Liver (tissue), 3 donors: ENCODE results near the gene BRICD5.

Source experiments
- ATF3 ChIP-seq: IDR thresholded peaks from 2 replicates; pipeline ENCODE4 v1.6.1; 2016; ENCODE audit warnings: antibody characterized with exemption
- CTCF ChIP-seq: fragments of 150-350 bp; IDR thresholded peaks from 2 replicates; pipeline ENCODE4 v1.5.1; 2017; ENCODE audit warnings: improper control_type of control experiment, low read depth, low read length; ENCODE audit not compliant: missing input control
- JUND ChIP-seq, 2 donors: IDR thresholded peaks; 2 replicates each; pipeline ENCODE4 v1.6.1; 2016; ENCODE audit warnings: antibody characterized with exemption in 2 of 2
- MAX ChIP-seq: IDR thresholded peaks from 2 replicates; pipeline ENCODE4 v1.6.1; 2016; ENCODE audit warnings: antibody characterized with exemption
- RXRA ChIP-seq, 2 donors: IDR thresholded peaks; 2 replicates each; pipeline ENCODE4 v1.6.1; 2017 to 2018; ENCODE audit warnings: antibody characterized with exemption in 2 of 2, mild to moderate bottlenecking in 1 of 2
- SP1 ChIP-seq: IDR thresholded peaks from 2 replicates; pipeline ENCODE4 v1.6.1; 2018; ENCODE audit warnings: antibody characterized with exemption, mild to moderate bottlenecking
- TAF1 ChIP-seq: conservative IDR thresholded peaks from 2 replicates; pipeline ENCODE4 v1.6.1; 2016; ENCODE audit warnings: antibody characterized with exemption, mild to moderate bottlenecking
- YY1 ChIP-seq: IDR thresholded peaks from 2 replicates; pipeline ENCODE4 v1.6.1; 2016; ENCODE audit warnings: antibody characterized with exemption, mild to moderate bottlenecking
- donor health status: healthy.
- donor health status: healthy.

- TF ChIP-seq RXRA (IDR thresholded peaks at IDR 0.05) (no peak), CTCF (no peak), YY1 (no peak), TAF1 (no peak), SP1 (no peak), JUND (IDR thresholded peaks at IDR 0.05) (no peak), ATF3 (no peak), MAX (no peak)
Measured at GRCh38 chr16:2165861-2166260, 44.8 kb downstream of the BRICD5 start.
